Measurements from ENCODE around the gene MRC1.

The MRC1 gene

DNA sequence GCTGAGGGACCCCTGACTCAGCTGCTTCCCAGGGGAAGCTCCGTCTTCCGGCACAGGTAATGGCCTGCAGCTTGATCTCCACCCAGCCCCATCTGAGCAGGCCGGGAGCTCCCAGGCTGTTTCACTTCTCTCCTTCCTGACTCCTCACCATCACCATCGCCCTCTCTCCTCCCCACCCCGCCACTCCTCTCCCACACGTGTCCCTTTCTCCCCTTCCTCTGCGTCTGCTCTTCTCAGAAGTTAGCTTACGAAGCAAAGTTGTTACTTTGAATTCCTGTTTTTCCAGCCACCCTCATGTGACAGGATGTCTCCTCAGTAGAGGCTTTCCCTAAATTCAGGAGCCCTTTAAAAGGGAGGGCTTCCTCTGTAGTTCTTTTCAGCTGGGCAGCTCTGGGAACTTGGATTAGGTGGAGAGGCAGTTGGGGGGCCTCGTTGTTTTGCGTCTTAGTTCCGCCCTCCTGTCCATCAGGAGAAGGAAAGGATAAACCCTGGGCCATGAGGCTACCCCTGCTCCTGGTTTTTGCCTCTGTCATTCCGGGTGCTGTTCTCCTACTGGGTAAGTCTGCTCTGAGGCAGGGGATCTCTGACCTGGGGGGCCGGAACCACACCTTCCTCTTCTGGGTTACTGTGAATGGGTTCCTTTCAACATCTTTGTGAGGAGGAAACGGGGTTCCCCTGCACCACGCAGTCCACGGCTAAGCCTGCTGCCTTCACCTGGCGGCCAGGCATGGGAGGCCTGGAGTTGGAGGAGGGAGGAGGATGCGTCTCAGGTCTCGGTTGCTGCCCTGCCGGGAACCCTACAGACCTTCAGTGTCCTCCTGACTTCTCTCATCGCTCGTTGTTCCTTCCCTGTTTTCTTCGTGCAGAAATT lies at the start of gene MRC1:
TSS of gene MRC1 (plus strand) at position 378 of the 871 bp plus-strand sequence. CDS start at position 496, 118 bp downstream.
- no peaks in the 10 kb centered on the region for H3K36me3 ChIP-seq (ENCODE audit: control insufficient read depth, low read depth, low read length)
- H3K27me3 ChIP-seq (ENCODE audit: control insufficient read depth, insufficient read depth, low read length): no peaks in the 10 kb centered on the region
- no peak within 1 kb of the TSS for H3K4me3 ChIP-seq (ENCODE audit: low read length)
- H3K9ac ChIP-seq (ENCODE audit: low read length): no peak within 1 kb of the TSS
- H3K4me1 ChIP-seq (ENCODE audit: control insufficient read depth, low read depth, low read length): peaks cover 3% of the 10 kb centered on the region
- H3K9me3 ChIP-seq (ENCODE audit: control insufficient read depth, low read depth, low read length): no peaks in the 10 kb centered on the region
- H3K27ac ChIP-seq (ENCODE audit: low read length): no peak within 1 kb of the TSS

DNA sequence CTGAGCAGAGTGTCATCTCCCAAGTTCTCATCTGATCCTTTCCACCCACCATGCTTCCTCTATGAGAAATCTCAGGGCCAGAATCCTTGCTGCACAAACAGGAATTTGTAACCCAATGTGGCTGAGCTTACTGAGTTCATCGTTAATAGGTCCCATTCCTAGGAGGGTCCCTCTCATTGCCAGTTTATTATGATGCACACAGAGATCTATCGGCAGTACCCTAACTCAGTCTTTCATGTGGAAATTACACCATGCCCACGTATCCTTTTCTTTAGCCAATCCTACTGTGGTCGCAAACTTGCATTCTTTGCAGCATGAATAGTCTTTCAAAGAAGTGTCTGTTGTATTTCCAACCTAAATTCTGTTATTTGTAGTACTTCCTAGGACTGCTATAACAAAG lies 45.0 kb upstream of the MRC1 start:
- Histone ChIP-seq H3K9ac (ENCODE audit: low read length) (no peak overlapping the region), H3K4me3 (ENCODE audit: low read length) (no peak overlapping the region), H3K27me3 (ENCODE audit: control insufficient read depth, insufficient read depth, low read length) (peaks cover 53% of the 10 kb centered on the region), H3K27ac (ENCODE audit: low read length) (no peak overlapping the region), H3K4me1 (ENCODE audit: control insufficient read depth, low read depth, low read length) (peaks cover 10% of the 10 kb centered on the region), H3K36me3 (ENCODE audit: control insufficient read depth, low read depth, low read length) (no peaks in the 10 kb centered on the region), H3K9me3 (ENCODE audit: control insufficient read depth, low read depth, low read length) (peaks cover 4% of the 10 kb centered on the region)

DNA sequence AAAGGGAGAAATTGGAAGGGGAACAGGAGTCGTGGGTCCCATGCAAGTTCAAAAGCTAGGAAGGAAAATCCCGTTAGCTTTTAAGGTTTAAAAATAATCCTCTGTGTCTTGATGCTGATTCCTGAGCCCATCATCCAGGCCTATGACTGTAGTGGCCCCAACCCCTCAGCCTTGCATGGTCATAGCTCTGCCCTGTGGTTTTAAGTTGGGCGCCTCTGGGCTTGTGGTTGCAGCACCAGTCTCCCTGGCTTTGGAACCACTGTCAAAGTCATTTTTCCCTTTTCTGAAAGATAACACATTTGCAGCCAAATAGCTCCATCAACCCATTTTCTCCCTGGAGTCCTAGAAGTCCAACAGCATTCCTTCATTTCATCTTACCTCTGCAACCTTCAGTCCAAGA lies 43.5 kb upstream of the MRC1 start:
- Histone ChIP-seq H3K27me3 (ENCODE audit: control insufficient read depth, insufficient read depth, low read length) (peaks cover 53% of the 10 kb centered on the region), H3K27ac (ENCODE audit: low read length) (no peak overlapping the region), H3K36me3 (ENCODE audit: control insufficient read depth, low read depth, low read length) (no peaks in the 10 kb centered on the region), H3K9ac (ENCODE audit: low read length) (no peak overlapping the region), H3K9me3 (ENCODE audit: control insufficient read depth, low read depth, low read length) (peaks cover 4% of the 10 kb centered on the region), H3K4me3 (ENCODE audit: low read length) (no peak overlapping the region), H3K4me1 (ENCODE audit: control insufficient read depth, low read depth, low read length) (peaks cover 10% of the 10 kb centered on the region)

DNA sequence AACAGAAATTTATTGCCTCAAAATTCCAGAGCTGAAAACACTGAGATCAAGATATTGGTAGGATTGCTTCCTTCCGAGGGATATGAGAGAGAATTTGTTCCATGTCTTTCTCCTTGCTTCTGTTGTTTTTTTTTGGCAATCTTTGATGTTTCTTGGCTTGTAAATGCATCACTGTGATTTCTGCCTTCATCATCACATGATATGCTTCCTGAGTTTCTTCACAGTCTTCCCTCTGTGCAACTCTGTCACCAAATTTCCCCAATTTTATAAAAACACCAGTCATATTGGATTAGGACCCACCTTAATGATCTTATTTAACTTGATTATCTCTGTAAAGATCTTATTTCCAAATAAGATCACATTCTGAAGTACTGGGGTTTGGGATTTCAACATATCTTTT lies 42.4 kb upstream of the MRC1 start:
- Histone ChIP-seq H3K9me3 (ENCODE audit: control insufficient read depth, low read depth, low read length) (peaks cover 4% of the 10 kb centered on the region), H3K4me3 (ENCODE audit: low read length) (no peak overlapping the region), H3K27me3 (ENCODE audit: control insufficient read depth, insufficient read depth, low read length) (peaks cover 49% of the 10 kb centered on the region), H3K36me3 (ENCODE audit: control insufficient read depth, low read depth, low read length) (no peaks in the 10 kb centered on the region), H3K27ac (ENCODE audit: low read length) (no peak overlapping the region), H3K9ac (ENCODE audit: low read length) (no peak overlapping the region), H3K4me1 (ENCODE audit: control insufficient read depth, low read depth, low read length) (peaks cover 10% of the 10 kb centered on the region)

DNA sequence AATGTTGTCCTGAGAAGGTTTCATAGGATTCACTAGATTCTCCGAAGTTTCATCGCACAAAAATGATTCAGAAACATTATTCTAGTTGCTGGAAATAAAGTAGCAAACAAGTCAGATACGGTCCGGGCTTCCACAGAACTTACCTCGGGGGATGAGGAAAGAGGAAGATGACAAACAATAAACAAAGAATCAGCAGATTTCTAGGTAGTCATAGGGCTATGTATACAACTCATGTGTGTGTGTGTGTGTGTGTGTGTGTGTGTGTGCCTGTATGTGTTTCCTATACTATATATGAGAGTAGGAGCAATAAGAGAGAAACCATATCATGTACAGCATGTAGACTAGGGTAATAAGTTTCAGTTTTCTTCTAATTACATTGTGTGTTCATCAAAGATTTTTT lies 40.7 kb upstream of the MRC1 start:
- Histone ChIP-seq H3K27ac (ENCODE audit: low read length) (no peak overlapping the region), H3K27me3 (ENCODE audit: control insufficient read depth, insufficient read depth, low read length) (peaks cover 34% of the 10 kb centered on the region), H3K4me3 (ENCODE audit: low read length) (no peak overlapping the region), H3K36me3 (ENCODE audit: control insufficient read depth, low read depth, low read length) (no peaks in the 10 kb centered on the region), H3K4me1 (ENCODE audit: control insufficient read depth, low read depth, low read length) (peaks cover 10% of the 10 kb centered on the region), H3K9ac (ENCODE audit: low read length) (no peak overlapping the region), H3K9me3 (ENCODE audit: control insufficient read depth, low read depth, low read length) (peaks cover 4% of the 10 kb centered on the region)

DNA sequence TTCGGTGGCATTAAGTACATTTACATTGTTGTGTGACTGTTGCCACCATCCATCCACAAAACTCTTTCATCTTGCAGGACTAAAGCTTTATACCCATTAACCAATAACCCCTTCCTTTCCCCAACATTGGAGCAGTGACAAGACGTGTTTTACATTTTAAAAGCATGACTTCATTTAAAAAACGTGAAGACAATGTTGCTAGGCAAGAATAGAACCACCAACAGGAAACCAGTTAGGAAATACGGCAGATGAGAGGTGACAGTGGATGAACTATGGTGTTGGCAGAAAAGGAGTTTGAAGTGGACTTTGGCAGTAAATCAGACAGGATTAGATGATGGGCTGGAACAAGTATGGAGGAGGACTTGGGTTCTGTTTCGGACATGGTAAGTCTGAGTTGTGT lies 40.2 kb upstream of the MRC1 start:
- no peak overlapping the region for H3K9ac ChIP-seq (ENCODE audit: low read length)

DNA sequence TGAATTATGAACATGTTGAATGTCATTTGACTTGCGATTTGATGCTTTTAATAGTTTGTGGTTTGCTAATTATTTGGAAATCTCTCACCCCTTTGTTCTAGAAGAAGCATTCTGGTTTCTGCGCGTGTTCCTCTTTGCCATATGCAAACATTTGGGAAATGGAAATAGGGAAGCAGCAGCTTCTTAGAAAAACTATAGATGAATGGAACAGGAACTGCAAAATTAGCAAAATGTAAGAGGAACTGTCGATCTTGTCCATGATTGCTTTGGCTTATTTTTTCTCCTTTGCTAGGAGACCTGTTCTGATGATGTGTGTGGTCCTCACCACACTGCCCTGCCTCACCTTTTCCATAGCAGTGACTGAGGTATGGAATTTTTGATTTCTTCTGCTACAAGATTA lies 38.1 kb upstream of the MRC1 start:
- Histone ChIP-seq H3K36me3 (ENCODE audit: control insufficient read depth, low read depth, low read length) (no peaks in the 10 kb centered on the region), H3K4me3 (ENCODE audit: low read length) (no peak overlapping the region), H3K9ac (ENCODE audit: low read length) (no peak overlapping the region), H3K27me3 (ENCODE audit: control insufficient read depth, insufficient read depth, low read length) (peaks cover 9% of the 10 kb centered on the region), H3K9me3 (ENCODE audit: control insufficient read depth, low read depth, low read length) (peaks cover 4% of the 10 kb centered on the region), H3K4me1 (ENCODE audit: control insufficient read depth, low read depth, low read length) (no peaks in the 10 kb centered on the region), H3K27ac (ENCODE audit: low read length) (no peak overlapping the region)

More for the DNA sequence above, 40.2 kb upstream of the MRC1 start:
- H3K9me3 ChIP-seq (ENCODE audit: control insufficient read depth, low read depth, low read length): peaks cover 4% of the 10 kb centered on the region
- no peak overlapping the region for H3K4me3 ChIP-seq (ENCODE audit: low read length)
- no peaks in the 10 kb centered on the region for H3K36me3 ChIP-seq (ENCODE audit: control insufficient read depth, low read depth, low read length)
- H3K4me1 ChIP-seq (ENCODE audit: control insufficient read depth, low read depth, low read length): peaks cover 7% of the 10 kb centered on the region
- peaks cover 29% of the 10 kb centered on the region for H3K27me3 ChIP-seq (ENCODE audit: control insufficient read depth, insufficient read depth, low read length)
- H3K27ac ChIP-seq (ENCODE audit: low read length): no peak overlapping the region

DNA sequence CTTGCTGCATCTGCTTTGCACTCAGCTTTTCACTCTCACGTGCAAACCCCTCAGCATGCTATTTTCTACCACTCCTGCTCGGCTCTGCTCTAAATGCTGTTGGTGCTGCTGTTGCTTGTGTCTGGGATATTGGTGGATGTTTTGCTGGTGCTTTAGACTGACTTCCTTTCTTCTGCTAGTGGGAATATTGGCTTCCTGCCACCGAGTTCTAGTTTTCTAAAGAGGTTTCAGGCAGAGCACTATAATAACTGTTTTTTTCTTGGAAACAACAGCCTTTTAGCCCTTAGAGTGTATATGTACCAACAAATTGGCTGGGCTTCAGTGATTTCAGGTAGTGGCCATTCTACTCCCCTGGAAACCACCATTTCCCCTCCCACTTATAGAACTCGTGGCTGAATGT lies 29.4 kb upstream of the MRC1 start:
- H3K4me1 ChIP-seq (ENCODE audit: control insufficient read depth, low read depth, low read length): no peaks in the 10 kb centered on the region
- no peaks in the 10 kb centered on the region for H3K9me3 ChIP-seq (ENCODE audit: control insufficient read depth, low read depth, low read length)
- H3K36me3 ChIP-seq (ENCODE audit: control insufficient read depth, low read depth, low read length): no peaks in the 10 kb centered on the region
- no peak overlapping the region for H3K9ac ChIP-seq (ENCODE audit: low read length)
- H3K27ac ChIP-seq (ENCODE audit: low read length): no peak overlapping the region
- no peak overlapping the region for H3K4me3 ChIP-seq (ENCODE audit: low read length)
- no peaks in the 10 kb centered on the region for H3K27me3 ChIP-seq (ENCODE audit: control insufficient read depth, insufficient read depth, low read length)

DNA sequence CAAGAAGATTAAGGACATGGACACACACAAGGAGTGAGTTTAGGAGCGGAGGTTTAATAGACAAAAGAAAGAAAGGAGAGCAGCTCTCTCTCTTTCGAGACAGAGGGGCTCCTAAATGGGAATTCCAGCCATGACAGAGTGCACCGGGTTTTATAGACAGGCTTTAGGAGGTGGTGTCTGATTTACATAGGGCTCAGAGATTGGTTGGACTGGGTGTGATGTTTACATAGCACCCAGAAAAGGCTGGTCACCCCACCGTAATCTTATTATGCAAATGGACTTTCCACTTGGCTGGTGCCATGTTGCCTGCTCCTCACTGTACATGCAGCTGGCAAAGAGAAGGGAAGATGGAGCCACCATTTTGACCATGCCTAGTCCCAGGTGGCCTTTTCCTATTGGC lies 28.4 kb upstream of the MRC1 start:
- Histone ChIP-seq H3K9me3 (ENCODE audit: control insufficient read depth, low read depth, low read length) (no peaks in the 10 kb centered on the region), H3K27ac (ENCODE audit: low read length) (no peak overlapping the region), H3K9ac (ENCODE audit: low read length) (no peak overlapping the region), H3K36me3 (ENCODE audit: control insufficient read depth, low read depth, low read length) (no peaks in the 10 kb centered on the region), H3K27me3 (ENCODE audit: control insufficient read depth, insufficient read depth, low read length) (no peaks in the 10 kb centered on the region), H3K4me1 (ENCODE audit: control insufficient read depth, low read depth, low read length) (no peaks in the 10 kb centered on the region), H3K4me3 (ENCODE audit: low read length) (no peak overlapping the region)

DNA sequence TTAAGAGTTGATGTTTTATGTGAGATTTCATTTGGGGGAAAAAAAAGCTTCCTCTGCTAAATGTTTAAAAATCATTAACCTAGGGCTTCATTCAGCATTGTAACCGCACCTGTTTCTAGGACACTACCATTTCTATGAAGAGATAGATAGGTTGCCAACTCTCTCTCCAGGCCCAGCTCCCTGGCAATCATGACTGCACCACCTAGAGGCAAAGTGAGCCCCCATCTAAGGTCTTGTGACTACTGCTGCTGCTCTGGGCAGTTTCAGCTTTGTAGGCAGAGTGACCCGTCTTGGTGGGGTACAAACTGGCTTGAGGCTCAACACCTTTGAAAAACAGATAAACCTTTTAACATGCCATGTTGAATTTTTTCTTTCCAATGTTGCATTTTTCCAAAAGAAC lies 27.3 kb upstream of the MRC1 start:
- Histone ChIP-seq H3K4me3 (ENCODE audit: low read length) (no peak overlapping the region), H3K36me3 (ENCODE audit: control insufficient read depth, low read depth, low read length) (no peaks in the 10 kb centered on the region), H3K9me3 (ENCODE audit: control insufficient read depth, low read depth, low read length) (no peaks in the 10 kb centered on the region), H3K4me1 (ENCODE audit: control insufficient read depth, low read depth, low read length) (no peaks in the 10 kb centered on the region), H3K9ac (ENCODE audit: low read length) (no peak overlapping the region), H3K27ac (ENCODE audit: low read length) (no peak overlapping the region), H3K27me3 (ENCODE audit: control insufficient read depth, insufficient read depth, low read length) (no peaks in the 10 kb centered on the region)

DNA sequence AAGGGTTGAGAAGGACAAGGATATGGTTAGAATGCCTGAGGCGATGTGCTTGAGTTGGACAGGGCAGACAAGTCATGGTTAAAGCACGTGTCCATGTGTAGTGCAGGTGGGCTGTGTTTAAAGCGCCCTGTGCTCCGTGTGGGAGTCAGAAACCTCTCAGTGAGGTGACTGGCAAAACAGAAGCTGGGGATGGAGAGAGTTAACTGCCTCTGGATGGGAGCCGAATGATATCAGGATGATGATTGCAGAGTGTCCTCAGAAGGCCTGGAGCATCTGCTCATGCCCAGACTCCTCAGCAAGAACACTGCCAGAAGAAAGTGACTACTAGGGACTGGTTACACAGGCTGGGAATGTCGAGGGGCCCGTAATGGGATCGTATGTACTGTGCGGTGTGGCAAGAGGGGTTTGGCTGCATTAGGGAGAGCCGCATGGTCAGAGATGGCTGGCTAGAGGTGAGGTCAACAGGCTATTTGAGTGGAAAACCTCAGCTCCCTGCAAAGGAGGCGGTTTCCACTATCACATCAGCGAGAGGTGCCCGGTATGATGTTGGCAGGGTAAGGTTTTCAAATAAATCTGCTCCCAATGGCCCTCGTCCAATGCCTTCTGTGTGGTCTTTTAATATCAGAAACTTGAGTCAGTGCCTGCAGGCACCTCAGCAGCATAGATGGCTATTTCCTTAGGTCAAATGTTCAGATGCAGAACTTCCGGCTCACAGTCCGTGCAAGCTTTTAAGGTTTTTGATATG lies 26.1 kb upstream of the MRC1 start:
- Histone ChIP-seq H3K9me3 (ENCODE audit: control insufficient read depth, low read depth, low read length) (no peaks in the 10 kb centered on the region), H3K36me3 (ENCODE audit: control insufficient read depth, low read depth, low read length) (no peaks in the 10 kb centered on the region), H3K9ac (ENCODE audit: low read length) (no peak overlapping the region), H3K4me3 (ENCODE audit: low read length) (no peak overlapping the region), H3K27ac (ENCODE audit: low read length) (no peak overlapping the region), H3K27me3 (ENCODE audit: control insufficient read depth, insufficient read depth, low read length) (no peaks in the 10 kb centered on the region), H3K4me1 (ENCODE audit: control insufficient read depth, low read depth, low read length) (no peaks in the 10 kb centered on the region)
